Measurements from ENCODE around the gene MC4R. TPM values are rescaled to one million over a fixed set of nuclear protein-coding genes. Genes with fewer than 3 reads are reported as not detected.

The MC4R gene
- total and polyA plus RNA-seq, 7 donors: not detected

DNA sequence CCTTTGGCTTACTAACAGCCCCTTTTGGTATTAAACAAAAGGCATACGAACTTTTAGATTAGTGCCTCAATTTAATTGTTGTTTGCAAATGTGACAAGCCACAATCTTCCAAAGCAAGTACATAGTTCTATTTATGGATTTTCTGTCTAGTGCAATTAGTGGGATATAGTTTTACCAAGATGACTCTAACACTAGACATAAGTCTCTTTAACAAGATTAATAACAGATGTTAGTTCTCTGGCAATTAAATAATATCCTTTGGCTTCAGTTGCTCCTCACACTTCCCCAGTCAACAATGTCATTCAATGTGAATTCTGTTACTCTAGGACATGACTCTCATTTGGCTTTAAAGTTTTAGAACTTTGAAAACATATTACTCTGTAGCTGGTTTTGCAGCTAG lies 16.7 kb upstream of the MC4R start:
- Histone ChIP-seq H3K4me1 (no peaks in the 10 kb centered on the region), H3K27ac (no peak overlapping the region), H3K9me3 (no peaks in the 10 kb centered on the region), H3K27me3 (ENCODE audit: insufficient read depth in 3 of 3, low read length in 2 of 3) (no peaks in the 10 kb centered on the region), H3K4me3 (no peak overlapping the region), H3K36me3 (ENCODE audit: insufficient read depth in 1 of 2, low read depth in 1 of 2) (no peaks in the 10 kb centered on the region)
- DNase-seq (no peak), ATAC-seq (no peak)
- WGBS, 3 donors: 52 to 55% (median 53%) methylated on average over 1 of the region's 1 CpG
- TF ChIP-seq, protein P1, sequence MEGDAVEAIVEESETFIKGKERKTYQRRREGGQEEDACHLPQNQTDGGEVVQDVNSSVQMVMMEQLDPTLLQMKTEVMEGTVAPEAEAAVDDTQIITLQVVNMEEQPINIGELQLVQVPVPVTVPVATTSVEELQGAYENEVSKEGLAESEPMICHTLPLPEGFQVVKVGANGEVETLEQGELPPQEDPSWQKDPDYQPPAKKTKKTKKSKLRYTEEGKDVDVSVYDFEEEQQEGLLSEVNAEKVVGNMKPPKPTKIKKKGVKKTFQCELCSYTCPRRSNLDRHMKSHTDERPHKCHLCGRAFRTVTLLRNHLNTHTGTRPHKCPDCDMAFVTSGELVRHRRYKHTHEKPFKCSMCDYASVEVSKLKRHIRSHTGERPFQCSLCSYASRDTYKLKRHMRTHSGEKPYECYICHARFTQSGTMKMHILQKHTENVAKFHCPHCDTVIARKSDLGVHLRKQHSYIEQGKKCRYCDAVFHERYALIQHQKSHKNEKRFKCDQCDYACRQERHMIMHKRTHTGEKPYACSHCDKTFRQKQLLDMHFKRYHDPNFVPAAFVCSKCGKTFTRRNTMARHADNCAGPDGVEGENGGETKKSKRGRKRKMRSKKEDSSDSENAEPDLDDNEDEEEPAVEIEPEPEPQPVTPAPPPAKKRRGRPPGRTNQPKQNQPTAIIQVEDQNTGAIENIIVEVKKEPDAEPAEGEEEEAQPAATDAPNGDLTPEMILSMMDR (IDR thresholded peaks at IDR 0.05): no peak
- intact Hi-C loops (cut with DNase I): no loop called here

DNA sequence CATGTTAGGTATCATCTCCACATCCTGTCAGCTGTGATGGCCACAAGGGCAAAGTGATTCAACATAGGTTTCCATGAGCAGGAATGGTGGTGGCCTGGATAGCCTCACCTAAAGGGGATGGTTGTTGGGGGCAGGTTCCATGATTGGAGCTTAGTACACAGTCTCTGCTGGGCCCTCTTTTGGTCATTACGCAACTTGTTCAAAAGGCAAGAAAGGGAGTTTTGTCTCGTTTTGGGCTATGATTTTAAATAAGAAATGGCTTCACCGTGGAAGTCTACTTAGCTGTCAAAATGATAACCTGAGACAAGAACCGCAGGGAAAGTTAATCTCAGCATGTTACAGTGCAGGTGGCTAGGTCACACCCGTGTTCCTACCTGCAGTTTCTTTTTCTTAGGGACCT lies 13.1 kb upstream of the MC4R start:
- Histone ChIP-seq H3K27me3 (ENCODE audit: insufficient read depth in 3 of 3, low read length in 2 of 3) (no peaks in the 10 kb centered on the region), H3K4me1 (no peaks in the 10 kb centered on the region), H3K9me3 (no peaks in the 10 kb centered on the region), H3K27ac (no peak overlapping the region), H3K4me3 (no peak overlapping the region), H3K36me3 (ENCODE audit: insufficient read depth in 1 of 2, low read depth in 1 of 2) (no peaks in the 10 kb centered on the region)
- intact Hi-C loops (cut with DNase I): no loop called here
- WGBS, 3 donors: 80 to 88% (median 84%) methylated on average over 5 of the region's 5 CpGs
- TF ChIP-seq, protein P1 (IDR thresholded peaks at IDR 0.05): no peak
- DNase-seq (no peak), ATAC-seq (no peak)

DNA sequence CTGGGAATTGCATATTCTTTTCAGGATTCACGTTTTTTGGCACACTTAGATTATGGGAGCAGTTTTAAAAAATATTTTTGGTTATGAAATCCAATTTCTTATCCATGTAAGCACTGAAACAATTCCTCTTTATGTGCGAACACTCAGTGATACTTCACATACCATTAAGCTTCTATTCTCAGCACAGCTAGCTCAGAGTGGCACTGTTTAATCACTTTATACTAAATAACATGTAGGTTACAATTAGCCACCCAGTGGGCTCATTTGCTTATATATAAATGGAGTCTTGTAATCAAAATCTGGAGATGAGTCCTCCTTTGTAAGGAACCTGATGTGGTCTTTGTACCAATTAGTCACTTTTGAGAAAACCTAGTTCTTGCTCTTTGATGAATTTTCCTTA lies 11.3 kb upstream of the MC4R start:
- Histone ChIP-seq H3K27me3 (ENCODE audit: insufficient read depth in 3 of 3, low read length in 2 of 3) (no peaks in the 10 kb centered on the region), H3K36me3 (ENCODE audit: insufficient read depth in 1 of 2, low read depth in 1 of 2) (no peaks in the 10 kb centered on the region), H3K4me1 (no peaks in the 10 kb centered on the region), H3K27ac (no peak overlapping the region), H3K9me3 (no peaks in the 10 kb centered on the region), H3K4me3 (no peak overlapping the region)
- DNase-seq (no peak), ATAC-seq (no peak)
- intact Hi-C loops (cut with DNase I): no loop called here
- 49 to 74% (median 54%) methylated on average over 2 of the region's 2 CpGs for WGBS, 3 donors
- TF ChIP-seq, protein P1 (IDR thresholded peaks at IDR 0.05): no peak

DNA sequence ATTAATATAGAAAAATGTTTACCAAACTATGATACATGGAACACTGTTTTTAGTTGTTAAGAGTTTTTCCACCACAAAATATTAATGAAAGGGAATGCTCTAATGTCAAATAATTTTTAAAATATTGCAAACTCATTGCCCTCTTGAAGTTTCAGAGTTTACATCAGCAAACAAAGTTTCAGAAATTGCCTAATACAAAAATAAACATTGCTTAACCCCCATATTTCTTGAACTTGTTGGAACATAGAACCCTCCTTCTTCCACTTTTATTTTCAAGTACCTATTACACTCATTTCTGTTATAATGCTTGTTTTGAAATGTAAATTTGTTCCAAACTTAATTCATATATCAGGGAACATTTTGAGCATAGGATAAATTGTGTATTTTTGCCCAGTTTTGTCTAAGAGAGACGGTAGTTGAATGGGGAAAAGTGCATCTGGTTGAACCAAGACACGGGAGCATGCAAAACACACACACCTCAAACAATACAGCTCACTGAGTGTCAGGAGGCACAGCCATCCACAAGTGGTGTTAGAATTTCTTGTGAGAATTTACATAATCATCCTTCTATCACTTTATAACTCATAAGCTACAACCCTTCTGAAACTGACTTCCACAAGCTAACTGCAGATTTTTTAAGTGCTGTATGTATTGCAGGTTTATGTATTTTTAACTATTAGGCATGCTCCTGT lies 5.3 kb upstream of the MC4R start:
- Histone ChIP-seq H3K27ac (no peak overlapping the region), H3K36me3 (ENCODE audit: insufficient read depth in 1 of 2, low read depth in 1 of 2) (no peaks in the 10 kb centered on the region), H3K27me3 (ENCODE audit: insufficient read depth in 3 of 3, low read length in 2 of 3) (no peaks in the 10 kb centered on the region), H3K4me1 (no peaks in the 10 kb centered on the region), H3K9me3 (no peaks in the 10 kb centered on the region), H3K4me3 (no peak overlapping the region)
- intact Hi-C loops (cut with DNase I): no loop called here
- ATAC-seq (no peak), DNase-seq (no peak)
- WGBS, 3 donors: 64 to 71% (median 71%) methylated on average over 2 of the region's 2 CpGs
- TF ChIP-seq, protein P1 (IDR thresholded peaks at IDR 0.05): no peak

DNA sequence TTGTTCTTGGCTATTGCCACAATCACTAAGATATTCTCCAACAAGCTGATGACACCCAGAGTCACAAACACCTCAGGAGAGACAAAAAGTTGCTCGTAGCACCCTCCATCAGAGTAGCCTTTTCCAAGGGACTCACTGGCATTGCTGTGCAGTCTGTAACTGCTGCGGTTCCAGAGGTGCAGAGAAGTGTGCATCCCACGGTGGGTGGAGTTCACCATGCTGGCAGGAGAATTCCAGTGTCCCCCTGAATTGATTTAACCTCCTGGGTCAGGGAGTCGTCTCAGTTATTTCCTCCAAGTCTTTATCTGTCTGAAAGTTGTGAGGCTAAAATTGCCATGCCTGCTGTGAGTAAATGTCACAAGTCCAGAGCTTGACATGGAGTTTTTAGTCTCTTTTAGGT lies 443 bp downstream of the MC4R start:
- H3K4me3 ChIP-seq: no peak overlapping the region

More for the DNA sequence above, 443 bp downstream of the MC4R start:
- no peaks in the 10 kb centered on the region for H3K27me3 ChIP-seq (ENCODE audit: insufficient read depth in 3 of 3, low read length in 2 of 3)
- H3K27ac ChIP-seq: no peak overlapping the region
- H3K9me3 ChIP-seq: no peaks in the 10 kb centered on the region
- TF ChIP-seq, protein P1 (IDR thresholded peaks at IDR 0.05): no peak
- intact Hi-C loops (cut with DNase I): no loop called here
- ATAC-seq: no peak
- 30 to 33% (median 32%) methylated on average over 4 of the region's 4 CpGs for WGBS, 3 donors
- H3K4me1 ChIP-seq: no peaks in the 10 kb centered on the region
- no peaks in the 10 kb centered on the region for H3K36me3 ChIP-seq (ENCODE audit: insufficient read depth in 1 of 2, low read depth in 1 of 2)
- no peak for DNase-seq

Measured in psoas muscle (tissue), 8 donors.